ENCODE data around the gene PDPN.
"Not testable (repeated sequence)": the region's sequence is repeated elsewhere in the genome, so short reads cannot be mapped to it uniquely, and the experiment has no call there.

PDPN gene

GRCh38 chr1:13583595-13583965 is at the start of gene PDPN:
Gene PDPN, plus strand, starts transcription at chr1:13583832. Its CDS starts 202 bp downstream, at chr1:13584034.
- DNase-seq, result no peak

- DNase-seq, result no peak
Measured at GRCh38 chr1:13535227-13535626, 48.4 kb upstream of the PDPN start.

GRCh38 chr1:13536571-13536970 is 47.1 kb upstream of the PDPN start:
- no peak for DNase-seq

- no peak for DNase-seq
Measured at GRCh38 chr1:13538832-13539231, 44.8 kb upstream of the PDPN start.

- no peak for DNase-seq
Measured at GRCh38 chr1:13539683-13540082, 43.9 kb upstream of the PDPN start.

GRCh38 chr1:13540866-13541265 is 42.8 kb upstream of the PDPN start:
- no peak for DNase-seq

GRCh38 chr1:13541435-13542215 is 42.0 kb upstream of the PDPN start:
- no peak for DNase-seq

GRCh38 chr1:13543451-13544220 is 40.0 kb upstream of the PDPN start:
- DNase-seq, result no peak

- no peak for DNase-seq
Measured at GRCh38 chr1:13544221-13544556, 39.4 kb upstream of the PDPN start.

GRCh38 chr1:13546791-13547190 is 36.8 kb upstream of the PDPN start:
- no peak for DNase-seq

- DNase-seq, result no peak
Measured at GRCh38 chr1:13548281-13548680, 35.4 kb upstream of the PDPN start.

GRCh38 chr1:13549021-13549420 is 34.6 kb upstream of the PDPN start:
- DNase-seq, result no peak

- no peak for DNase-seq
Measured at GRCh38 chr1:13549521-13549920, 34.1 kb upstream of the PDPN start.

GRCh38 chr1:13550663-13551062 is 33.0 kb upstream of the PDPN start:
- DNase-seq, result no peak

- DNase-seq, result no peak
Measured at GRCh38 chr1:13554798-13555197, 28.8 kb upstream of the PDPN start.

- no peak for DNase-seq
Measured at GRCh38 chr1:13556224-13556764, 27.3 kb upstream of the PDPN start.

- no peak for DNase-seq
Measured at GRCh38 chr1:13560541-13560940, 23.1 kb upstream of the PDPN start.

GRCh38 chr1:13562981-13563380 is 20.7 kb upstream of the PDPN start:
- not testable (repeated sequence) for DNase-seq

GRCh38 chr1:13564073-13564472 is 19.6 kb upstream of the PDPN start:
- no peak for DNase-seq

GRCh38 chr1:13570435-13570834 is 13.2 kb upstream of the PDPN start:
- DNase-seq, result not testable (repeated sequence)

GRCh38 chr1:13570924-13571323 is 12.7 kb upstream of the PDPN start:
- no peak for DNase-seq

GRCh38 chr1:13573586-13573985 is 10.0 kb upstream of the PDPN start:
- DNase-seq, result no peak

- DNase-seq, result no peak
Measured at GRCh38 chr1:13576926-13577325, 6.7 kb upstream of the PDPN start.

GRCh38 chr1:13577846-13578245 is 5.8 kb upstream of the PDPN start:
- no peak for DNase-seq

Data from activated CD4-positive, alpha-beta T cell treated with anti-CD3 and anti-CD28 coated beads for 4 hours (primary cell).